ENCODE data around the gene TOB2. TPM values are rescaled to one million over a fixed set of nuclear protein-coding genes. Genes with fewer than 3 reads are reported as not detected.
A peak's percentile ranks its signal among the peaks of the same experiment; 100 is the strongest.

Gene TOB2
- total and polyA plus RNA-seq, 9 of the 15 experiments (the other 6 are each of a cell fraction or from before 2014, with no cell fraction given) = 3.3 to 20.5 (median 7.3) TPM

DNA sequence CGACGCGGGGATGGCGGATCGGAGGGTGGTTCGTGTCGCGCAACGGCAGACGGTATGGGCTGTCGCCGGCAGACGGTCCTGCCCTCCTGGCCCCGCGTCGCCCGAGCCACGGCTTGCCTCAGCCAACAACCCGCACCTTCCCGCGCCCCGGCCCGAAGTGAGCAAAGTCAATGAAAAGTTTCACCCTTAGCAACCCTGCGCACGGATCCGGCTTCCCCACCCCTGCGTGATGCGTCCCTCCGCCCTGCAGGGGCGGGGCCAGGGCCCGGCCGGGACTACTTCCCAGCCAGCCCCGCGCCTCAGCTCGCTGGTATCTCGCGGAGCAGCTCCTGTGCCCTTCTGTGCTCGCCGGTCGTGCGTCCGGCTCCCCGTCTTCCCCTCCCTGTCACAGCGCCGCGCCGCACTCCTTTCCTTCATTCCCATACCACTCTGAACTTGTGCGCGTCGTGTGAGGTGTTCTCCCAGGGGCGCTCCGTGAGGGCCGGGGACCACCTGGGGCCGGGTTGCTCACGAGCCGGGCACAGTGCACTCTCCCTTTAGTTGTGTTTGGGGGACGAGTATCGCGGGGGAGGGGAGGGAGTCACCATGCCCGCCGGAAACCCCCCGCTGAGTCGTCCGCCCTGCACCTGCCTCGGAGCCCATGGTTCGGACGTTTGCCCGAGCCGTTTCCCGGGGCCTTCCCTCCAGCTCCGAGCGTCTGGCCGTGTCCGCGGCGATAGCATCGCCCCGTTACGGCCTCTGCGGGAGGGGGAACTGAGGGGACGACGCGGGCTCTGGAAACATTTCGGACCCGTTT lies at the start of gene TOB2 (continued):
- TF ChIP-seq KLF13 (tag; IDR thresholded peaks at IDR 0.05; ENCODE audit: borderline replicate concordance, low read depth) (peak; percentile 44; the same call in 1 of the 2 replicates), TRIM24 (IDR thresholded peaks at IDR 0.05) (no peak), TEAD4 (IDR thresholded peaks at IDR 0.05; ENCODE audit: low read length) (no peak; the same call in 1 of the 2 replicates), TEAD4 (CRISPR knock-in tag; IDR thresholded peaks at IDR 0.05; ENCODE audit: borderline replicate concordance) (0 out of 2 replicates have a peak, but pooled peaks have one; percentile 27), TAL1 (IDR thresholded peaks at IDR 0.05) (no peak), CEBPB (tag; IDR thresholded peaks at IDR 0.05) (no peak), ZFP1 (CRISPR knock-in tag; IDR thresholded peaks at IDR 0.05) (no peak), ELF4 (CRISPR knock-in tag; IDR thresholded peaks at IDR 0.05) (no peak), CHD2 (IDR thresholded peaks at IDR 0.05; ENCODE audit: low read depth, low read length) (peak; percentile 95), SUPT5H (IDR thresholded peaks at IDR 0.05) (peak; percentile 99), KHSRP (IDR thresholded peaks at IDR 0.05) (no peak), CBX3 (IDR thresholded peaks at IDR 0.05; ENCODE audit: borderline replicate concordance in 1 of 2, low read length in 2 of 2) (peak in 1 of 2 experiments; percentile 67; a peak in 1 of 3 replicates), YY1 (IDR thresholded peaks at IDR 0.05; ENCODE audit: borderline replicate concordance in 1 of 3, control insufficient read depth in 1 of 3, extremely low read depth in 1 of 3, insufficient read depth in 3 of 3, insufficient read length in 1 of 3, insufficient replicate concordance in 2 of 3, low read depth in 1 of 3, low read length in 2 of 3) (peak in 2 of 3 experiments; percentile 37 to 42), ZNF12 (CRISPR knock-in tag; IDR thresholded peaks at IDR 0.05) (no peak; the same call in 1 of the 2 replicates), ZNF785 (CRISPR knock-in tag; IDR thresholded peaks at IDR 0.05) (no peak), CREBBP (IDR thresholded peaks at IDR 0.05; ENCODE audit: low read depth, low read length) (no peak), PRPF4 (IDR thresholded peaks at IDR 0.05; ENCODE audit: insufficient read depth, low read depth, low read length, poor library complexity, severe bottlenecking) (peak; percentile 65), NFATC3 (IDR thresholded peaks at IDR 0.05) (no peak), MAZ (CRISPR knock-in tag; conservative IDR thresholded peaks at IDR 0.05 in 1 of 2, IDR thresholded peaks at IDR 0.05 in 1 of 2) (peak; percentile 88 to 95)
- TF ChIP-seq, protein P1, sequence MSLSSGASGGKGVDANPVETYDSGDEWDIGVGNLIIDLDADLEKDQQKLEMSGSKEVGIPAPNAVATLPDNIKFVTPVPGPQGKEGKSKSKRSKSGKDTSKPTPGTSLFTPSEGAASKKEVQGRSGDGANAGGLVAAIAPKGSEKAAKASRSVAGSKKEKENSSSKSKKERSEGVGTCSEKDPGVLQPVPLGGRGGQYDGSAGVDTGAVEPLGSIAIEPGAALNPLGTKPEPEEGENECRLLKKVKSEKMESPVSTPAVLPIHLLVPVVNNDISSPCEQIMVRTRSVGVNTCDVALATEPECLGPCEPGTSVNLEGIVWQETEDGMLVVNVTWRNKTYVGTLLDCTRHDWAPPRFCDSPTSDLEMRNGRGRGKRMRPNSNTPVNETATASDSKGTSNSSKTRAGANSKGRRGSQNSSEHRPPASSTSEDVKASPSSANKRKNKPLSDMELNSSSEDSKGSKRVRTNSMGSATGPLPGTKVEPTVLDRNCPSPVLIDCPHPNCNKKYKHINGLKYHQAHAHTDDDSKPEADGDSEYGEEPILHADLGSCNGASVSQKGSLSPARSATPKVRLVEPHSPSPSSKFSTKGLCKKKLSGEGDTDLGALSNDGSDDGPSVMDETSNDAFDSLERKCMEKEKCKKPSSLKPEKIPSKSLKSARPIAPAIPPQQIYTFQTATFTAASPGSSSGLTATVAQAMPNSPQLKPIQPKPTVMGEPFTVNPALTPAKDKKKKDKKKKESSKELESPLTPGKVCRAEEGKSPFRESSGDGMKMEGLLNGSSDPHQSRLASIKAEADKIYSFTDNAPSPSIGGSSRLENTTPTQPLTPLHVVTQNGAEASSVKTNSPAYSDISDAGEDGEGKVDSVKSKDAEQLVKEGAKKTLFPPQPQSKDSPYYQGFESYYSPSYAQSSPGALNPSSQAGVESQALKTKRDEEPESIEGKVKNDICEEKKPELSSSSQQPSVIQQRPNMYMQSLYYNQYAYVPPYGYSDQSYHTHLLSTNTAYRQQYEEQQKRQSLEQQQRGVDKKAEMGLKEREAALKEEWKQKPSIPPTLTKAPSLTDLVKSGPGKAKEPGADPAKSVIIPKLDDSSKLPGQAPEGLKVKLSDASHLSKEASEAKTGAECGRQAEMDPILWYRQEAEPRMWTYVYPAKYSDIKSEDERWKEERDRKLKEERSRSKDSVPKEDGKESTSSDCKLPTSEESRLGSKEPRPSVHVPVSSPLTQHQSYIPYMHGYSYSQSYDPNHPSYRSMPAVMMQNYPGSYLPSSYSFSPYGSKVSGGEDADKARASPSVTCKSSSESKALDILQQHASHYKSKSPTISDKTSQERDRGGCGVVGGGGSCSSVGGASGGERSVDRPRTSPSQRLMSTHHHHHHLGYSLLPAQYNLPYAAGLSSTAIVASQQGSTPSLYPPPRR (CRISPR knock-in tag; IDR thresholded peaks at IDR 0.05; ENCODE audit: borderline replicate concordance) = peak; percentile 87; the same call in 1 of the 2 replicates
- TF ChIP-seq, protein P2, sequence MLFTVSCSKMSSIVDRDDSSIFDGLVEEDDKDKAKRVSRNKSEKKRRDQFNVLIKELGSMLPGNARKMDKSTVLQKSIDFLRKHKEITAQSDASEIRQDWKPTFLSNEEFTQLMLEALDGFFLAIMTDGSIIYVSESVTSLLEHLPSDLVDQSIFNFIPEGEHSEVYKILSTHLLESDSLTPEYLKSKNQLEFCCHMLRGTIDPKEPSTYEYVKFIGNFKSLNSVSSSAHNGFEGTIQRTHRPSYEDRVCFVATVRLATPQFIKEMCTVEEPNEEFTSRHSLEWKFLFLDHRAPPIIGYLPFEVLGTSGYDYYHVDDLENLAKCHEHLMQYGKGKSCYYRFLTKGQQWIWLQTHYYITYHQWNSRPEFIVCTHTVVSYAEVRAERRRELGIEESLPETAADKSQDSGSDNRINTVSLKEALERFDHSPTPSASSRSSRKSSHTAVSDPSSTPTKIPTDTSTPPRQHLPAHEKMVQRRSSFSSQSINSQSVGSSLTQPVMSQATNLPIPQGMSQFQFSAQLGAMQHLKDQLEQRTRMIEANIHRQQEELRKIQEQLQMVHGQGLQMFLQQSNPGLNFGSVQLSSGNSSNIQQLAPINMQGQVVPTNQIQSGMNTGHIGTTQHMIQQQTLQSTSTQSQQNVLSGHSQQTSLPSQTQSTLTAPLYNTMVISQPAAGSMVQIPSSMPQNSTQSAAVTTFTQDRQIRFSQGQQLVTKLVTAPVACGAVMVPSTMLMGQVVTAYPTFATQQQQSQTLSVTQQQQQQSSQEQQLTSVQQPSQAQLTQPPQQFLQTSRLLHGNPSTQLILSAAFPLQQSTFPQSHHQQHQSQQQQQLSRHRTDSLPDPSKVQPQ (CRISPR knock-in tag; IDR thresholded peaks at IDR 0.05; ENCODE audit: borderline replicate concordance) = no peak

Measured in K562 (cell line).